Spleen (tissue), 11 donors: ENCODE data around the gene EFEMP2. TPM values are rescaled to one million over a fixed set of nuclear protein-coding genes. Genes with fewer than 3 reads are reported as not detected.
A peak's percentile ranks its signal among the peaks of the same experiment; 100 is the strongest.

ENCODE experiments used
- DNase-seq: peaks from one replicate; pipeline ENCODE4 v3.0.0-alpha.2; 2020
- H3K27ac ChIP-seq, 8 donors: fragments of 200-600 bp; sonication (generic) in 7 of 8; 1 replicate in 4 of 8; 2 replicates in 4 of 8; pipeline versions ENCODE4 v1.5.0 to v1.8.0; 2016 to 2021; ENCODE audit warnings: inconsistent platforms in 4 of 8, mild to moderate bottlenecking in 4 of 8, moderate library complexity in 1 of 8
- H3K27me3 ChIP-seq, 7 donors: fragments of 200-600 bp; sonication (generic) in 6 of 7; replicated peaks in 1 of 7; 1 replicate in 4 of 7; 2 replicates in 3 of 7; pipeline versions ENCODE4 v1.5.0 to v1.8.0; 2016 to 2021; ENCODE audit warnings: inconsistent platforms in 3 of 7, mild to moderate bottlenecking in 1 of 7
- H3K36me3 ChIP-seq, 6 donors: fragments of 200-600 bp; sonication (generic) in 5 of 6; 1 replicate in 4 of 6; 2 replicates in 2 of 6; pipeline versions ENCODE4 v1.5.0 to v1.8.0; 2016 to 2021; ENCODE audit warnings: inconsistent platforms in 2 of 6
- H3K4me1 ChIP-seq, 6 donors: fragments of 200-600 bp; sonication (generic) in 5 of 6; 1 replicate in 3 of 6; 2 replicates in 3 of 6; pipeline versions ENCODE4 v1.5.0 to v1.8.0; 2016 to 2021; ENCODE audit warnings: inconsistent platforms in 3 of 6
- H3K4me3 ChIP-seq, 8 donors: fragments of 200-600 bp; sonication (generic) in 7 of 8; 1 replicate in 4 of 8; 2 replicates in 4 of 8; pipeline versions ENCODE4 v1.5.0 to v1.8.0; 2016 to 2021; ENCODE audit warnings: inconsistent platforms in 4 of 8, mild to moderate bottlenecking in 4 of 8, moderate library complexity in 2 of 8
- H3K9me3 ChIP-seq, 8 donors: fragments of 200-600 bp; sonication (generic) in 7 of 8; 1 replicate in 4 of 8; 2 replicates in 4 of 8; pipeline versions ENCODE4 v1.5.0 to v1.8.0; 2016 to 2021; ENCODE audit warnings: inconsistent platforms in 4 of 8
- CTCF ChIP-seq, 11 experiments: fragments of 200-600 bp in 7 of 11; fragments of 450-650 bp in 4 of 11; sonication (generic) in 4 of 11; IDR thresholded peaks in 8 of 11; conservative IDR thresholded peaks in 3 of 11; 1 replicate in 7 of 11; 2 replicates in 4 of 11; pipeline versions ENCODE4 v1.4.0 to v1.8.0; 2016 to 2021; ENCODE audit warnings: antibody characterized with exemption in 11 of 11, inconsistent platforms in 4 of 11, mild to moderate bottlenecking in 1 of 11
- POLR2A ChIP-seq, 3 donors: fragments of 450-650 bp; IDR thresholded peaks; one replicate each; pipeline ENCODE4 v1.5.1; 2017; ENCODE audit warnings: antibody characterized with exemption in 3 of 3, mild to moderate bottlenecking in 1 of 3
- POLR2AphosphoS5 ChIP-seq, 3 donors: sonication (generic); formaldehyde crosslinking; IDR thresholded peaks; one replicate each; pipeline ENCODE4 v1.5.1; 2017; ENCODE audit warnings: antibody characterized with exemption in 3 of 3
- WGBS, 5 donors: extraction: QIAGEN DNeasy Blood & Tissue Kit in 3 of 5; methylation state at CpG; one replicate each; pipeline versions ENCODE4 v1.1.5 to v1.1.7; 2013 to 2018; 5-methylcytosine and 5-hydroxymethylcytosine counted together
- intact Hi-C: fragments of 100-400 bp; cut with DNase I; formaldehyde crosslinking; loops from one replicate; pipeline ENCODE4 v1.15.0; 2023; ENCODE audit warnings: low total_unique reads
- polyA plus RNA-seq, 3 donors: library from polyadenylated mRNA; stranded (reverse); fragments of 200-250 nt; gene quantifications; one replicate each; pipeline ENCODE4 v1.2.1, GENCODE V29; 2013
- total RNA-seq, 7 donors: library from RNA; depleted of rRNA in 3 of 7; stranded (reverse); fragments of >200 nt in 3 of 7; fragmentation: NEBNext Ultra II Directional in 4 of 7; extraction: Animal tissue kit (Norgen Biotek cat#: 25700) in 4 of 7; gene quantifications; one replicate each; pipeline versions ENCODE4 v1.1.0 to v1.2.1, GENCODE V29; 2016 to 2021
- donor health status: healthy with polysubstance abuse.
- donor health status: DM: no; HTN: no; CAD: no; lungs with moderate emphysema.
- donor health status: DM: no; HTN: no; CAD: no.
- donor health status: Bipolar disorder and iron deficiency.
- donor health status: healthy.
- donor health status: DM: no; HTN: no; CAD: no.
- donor health status: DM: yes; HTN: yes; CAD: no.

EFEMP2 gene
- total and polyA plus RNA-seq, 10 donors, result 21.0 to 53.5 (median 38.2) TPM

DNA sequence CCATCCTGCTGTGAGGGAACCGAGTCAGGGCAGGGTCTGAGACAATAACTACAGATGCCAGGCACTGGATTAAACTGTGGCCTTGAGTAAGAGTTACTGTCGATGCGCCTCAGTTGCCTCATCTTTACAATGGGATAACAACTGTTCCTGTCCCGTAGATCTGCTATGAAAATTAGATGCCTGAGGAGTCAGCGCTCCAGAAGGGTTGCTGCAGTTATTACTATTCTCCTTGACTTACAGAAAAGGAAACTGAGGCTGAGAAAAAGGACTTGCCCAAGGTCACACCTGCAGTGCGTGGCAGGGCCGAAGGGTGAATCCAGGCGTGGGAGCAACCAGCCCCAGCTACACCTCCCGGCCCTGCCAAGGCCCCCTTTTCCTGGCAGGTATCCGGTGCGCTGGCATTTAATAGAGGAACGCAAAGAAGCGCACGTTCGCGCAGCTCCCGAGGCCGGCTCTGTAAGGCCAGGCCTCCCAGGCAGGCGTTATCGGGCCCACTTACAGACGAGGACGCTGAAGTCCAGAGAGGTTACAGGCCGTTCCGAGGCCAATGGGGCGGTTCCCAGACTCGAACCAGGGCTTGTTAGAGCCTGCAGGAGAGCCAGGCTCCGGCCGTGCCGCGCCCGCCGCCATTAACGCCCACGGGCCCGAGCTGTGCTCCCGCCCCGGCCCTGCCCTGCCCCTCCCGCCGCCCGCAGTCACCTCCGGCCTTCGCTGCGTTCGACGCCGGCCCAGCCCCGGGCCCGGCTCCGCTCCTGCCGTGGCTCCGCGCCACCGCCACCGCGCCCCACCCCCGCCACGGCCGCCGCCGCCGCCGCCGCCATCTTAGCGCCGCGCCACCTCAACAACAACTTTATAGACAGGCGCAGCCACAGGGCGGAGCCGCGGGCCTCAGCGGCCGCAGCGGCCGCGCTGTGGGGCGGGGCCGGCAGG, 45.9 kb upstream of the EFEMP2 start, which contains the start of gene C11orf68:
C11orf68 (minus strand) TSS at position 852 of the 930 bp plus-strand sequence; CDS start at position 821, 31 bp downstream.
- Histone ChIP-seq H3K4me1 (peaks cover 45 to 85% (median 54%) of the 10 kb centered on the region in 6 donors), H3K27ac (peak within 1 kb of the TSS; percentile 91 to 98 (median 96)), H3K4me3 (peak within 1 kb of the TSS; percentile 85 to 100 (median 96)), H3K36me3 (peaks cover 0 to 45% (median 17%) of the 10 kb centered on the region in 6 donors), H3K9me3 (no peaks in the 10 kb centered on the region), H3K27me3 (no peaks in the 10 kb centered on the region)
- intact Hi-C loops, result no loop called here
- no peak for TF ChIP-seq CTCF (IDR thresholded peaks at IDR 0.05 in 8 of 11, conservative IDR thresholded peaks at IDR 0.05 in 3 of 11)
- peak in 2 of 3 donors; percentile 66 to 80 for TF ChIP-seq POLR2AphosphoS5 (IDR thresholded peaks at IDR 0.05)
- peak in 1 of 3 donors; percentile 23 for TF ChIP-seq POLR2A (IDR thresholded peaks at IDR 0.05)
- WGBS, 5 donors, result 3 to 7% (median 5%) methylated on average over 29 to 77 of the region's 77 CpGs
- no peak for DNase-seq

- intact Hi-C loops, result no loop called here
- Histone ChIP-seq H3K27me3 (no peaks in the 10 kb centered on the region), H3K4me3 (peak overlapping the region; percentile 85 to 100 (median 96)), H3K27ac (peak overlapping the region in 7 of 8 donors; percentile 91 to 98 (median 97)), H3K36me3 (peaks cover 0 to 37% (median 10%) of the 10 kb centered on the region in 6 donors), H3K9me3 (no peaks in the 10 kb centered on the region), H3K4me1 (peaks cover 45 to 82% (median 54%) of the 10 kb centered on the region in 6 donors)
- TF ChIP-seq POLR2AphosphoS5 (IDR thresholded peaks at IDR 0.05) (peak in 1 of 3 donors; percentile 23), POLR2A (IDR thresholded peaks at IDR 0.05) (no peak), CTCF (IDR thresholded peaks at IDR 0.05 in 8 of 11, conservative IDR thresholded peaks at IDR 0.05 in 3 of 11) (no peak)
- WGBS, 5 donors, result 75 to 92% (median 87%) methylated on average over 26 to 35 of the region's 35 CpGs
- DNase-seq, result peak; percentile 85
Observed at GRCh38 chr11:65917434-65918210, 45.0 kb upstream of the EFEMP2 start.

GRCh38 chr11:65917077-65917433, 44.5 kb upstream of the EFEMP2 start:
- no peaks in the 10 kb centered on the region for H3K27me3 ChIP-seq
- H3K27ac ChIP-seq, result peak overlapping the region in 5 of 8 donors; percentile 26 to 98 (median 66)
- no peak for DNase-seq
- no peaks in the 10 kb centered on the region for H3K9me3 ChIP-seq
- intact Hi-C loops, result no loop called here
- 89 to 100% (median 92%) methylated on average over 3 of the region's 3 CpGs for WGBS, 5 donors
- peaks cover 45 to 82% (median 58%) of the 10 kb centered on the region in 6 donors for H3K4me1 ChIP-seq
- peaks cover 0 to 31% (median 5%) of the 10 kb centered on the region in 6 donors for H3K36me3 ChIP-seq
- H3K4me3 ChIP-seq, result peak overlapping the region in 5 of 8 donors; percentile 90 to 100 (median 96)
- TF ChIP-seq POLR2AphosphoS5 (IDR thresholded peaks at IDR 0.05) (no peak), CTCF (IDR thresholded peaks at IDR 0.05 in 8 of 11, conservative IDR thresholded peaks at IDR 0.05 in 3 of 11) (no peak), POLR2A (IDR thresholded peaks at IDR 0.05) (no peak)
